Central memory CD8-positive, alpha-beta T cell (primary cell): ENCODE results near the gene TMEM42.
"Not testable (repeated sequence)": the region's sequence is repeated elsewhere in the genome, so short reads cannot be mapped to it uniquely, and the experiment has no call there.

Experiments used
- ATAC-seq: fragments of 150-1000 bp; cut with Tn5 transposase; replicated peaks from 2 replicates; pipeline ENCODE4 v1.10.0; 2022; ENCODE audit warnings: mild to moderate bottlenecking, moderate FRiP score, moderate number of reproducible peaks; ENCODE audit not compliant: poor library complexity, severe bottlenecking; ENCODE audit errors: extremely low read depth
- DNase-seq, 2 donors: peaks; one replicate each; pipeline ENCODE4 v3.0.0; 2021; ENCODE audit warnings: low spot score in 2 of 2
- H3K27ac Mint-ChIP-seq: one replicate; pipeline ENCODE4 v1.8.0; 2022; ENCODE audit warnings: low read depth, mild to moderate bottlenecking, moderate library complexity, mixed read lengths
- H3K27me3 Mint-ChIP-seq: one replicate; pipeline ENCODE4 v1.8.0; 2022; ENCODE audit warnings: mixed read lengths
- H3K36me3 Mint-ChIP-seq: one replicate; pipeline ENCODE4 v1.8.0; 2022; ENCODE audit warnings: mild to moderate bottlenecking, moderate library complexity, mixed read lengths; ENCODE audit not compliant: insufficient read depth
- H3K4me1 Mint-ChIP-seq: one replicate; pipeline ENCODE4 v1.8.0; 2022; ENCODE audit warnings: mixed read lengths
- H3K4me3 Mint-ChIP-seq: one replicate; pipeline ENCODE4 v1.8.0; 2022; ENCODE audit warnings: mild to moderate bottlenecking, moderate library complexity, mixed read lengths
- H3K9me3 Mint-ChIP-seq: one replicate; pipeline ENCODE4 v1.8.0; 2022; ENCODE audit warnings: mixed read lengths

The TMEM42 gene

GRCh38 chr3:44845528-44846520 is 15.9 kb upstream of the TMEM42 start:
- Mint-ChIP-seq H3K27me3 (no peaks in the 10 kb centered on the region), H3K36me3 (peaks cover 5% of the 10 kb centered on the region), H3K9me3 (no peaks in the 10 kb centered on the region), H3K4me3 (no peak overlapping the region), H3K27ac (no peak overlapping the region), H3K4me1 (no peaks in the 10 kb centered on the region)
- DNase-seq (no peak), ATAC-seq (no peak)

GRCh38 chr3:44848634-44849033 is 13.1 kb upstream of the TMEM42 start:
- Mint-ChIP-seq H3K9me3 (no peaks in the 10 kb centered on the region), H3K4me1 (no peaks in the 10 kb centered on the region), H3K4me3 (no peak overlapping the region), H3K27ac (no peak overlapping the region), H3K36me3 (peaks cover 5% of the 10 kb centered on the region), H3K27me3 (no peaks in the 10 kb centered on the region)
- DNase-seq (no peak), ATAC-seq (no peak)

GRCh38 chr3:44856663-44857062 is 5.0 kb upstream of the TMEM42 start:
- not testable (repeated sequence) for H3K9me3 Mint-ChIP-seq, H3K36me3 Mint-ChIP-seq, H3K27ac Mint-ChIP-seq, H3K4me3 Mint-ChIP-seq, ATAC-seq, H3K27me3 Mint-ChIP-seq, DNase-seq, H3K4me1 Mint-ChIP-seq

- no peak for ATAC-seq
- Mint-ChIP-seq H3K27me3 (no peaks in the 10 kb centered on the region), H3K9me3 (no peaks in the 10 kb centered on the region), H3K4me1 (peaks cover 28% of the 10 kb centered on the region), H3K27ac (no peak overlapping the region), H3K36me3 (peaks cover 9% of the 10 kb centered on the region), H3K4me3 (no peak overlapping the region)
- no peak for DNase-seq
These were observed 1.6 kb upstream of the TMEM42 start for GRCh38 chr3:44860117-44860516.

GRCh38 chr3:44862226-44862637 is 520 bp downstream of the TMEM42 start:
- H3K27me3 Mint-ChIP-seq, result no peaks in the 10 kb centered on the region

GRCh38 chr3:44865272-44866035 is 3.7 kb downstream of the TMEM42 start:
- H3K27me3 Mint-ChIP-seq, result no peaks in the 10 kb centered on the region
- peak overlapping the region; percentile 8 for H3K4me3 Mint-ChIP-seq
- peaks cover 12% of the 10 kb centered on the region for H3K36me3 Mint-ChIP-seq
- peaks cover 52% of the 10 kb centered on the region for H3K4me1 Mint-ChIP-seq
- DNase-seq (no peak), ATAC-seq (no peak)
- no peaks in the 10 kb centered on the region for H3K9me3 Mint-ChIP-seq
- peak overlapping the region; percentile 81 for H3K27ac Mint-ChIP-seq

More at GRCh38 chr3:44862226-44862637, 520 bp downstream of the TMEM42 start:
- DNase-seq, result no peak
- H3K4me3 Mint-ChIP-seq, result peak overlapping the region; percentile 82
- peaks cover 49% of the 10 kb centered on the region for H3K4me1 Mint-ChIP-seq
- H3K36me3 Mint-ChIP-seq, result peaks cover 12% of the 10 kb centered on the region
- peak; percentile 27 for ATAC-seq
- H3K9me3 Mint-ChIP-seq, result no peaks in the 10 kb centered on the region
- peak overlapping the region; percentile 92 for H3K27ac Mint-ChIP-seq

GRCh38 chr3:44867421-44868111 is 5.9 kb downstream of the TMEM42 start:
- Mint-ChIP-seq H3K4me1 (peaks cover 48% of the 10 kb centered on the region), H3K4me3 (peak overlapping the region; percentile 27), H3K27ac (peak overlapping the region; percentile 81), H3K27me3 (no peaks in the 10 kb centered on the region), H3K36me3 (peaks cover 7% of the 10 kb centered on the region), H3K9me3 (no peaks in the 10 kb centered on the region)
- DNase-seq, result no peak
- ATAC-seq, result no peak

GRCh38 chr3:44870375-44871061 is 8.8 kb downstream of the TMEM42 start:
- ATAC-seq, result no peak
- peaks cover 3% of the 10 kb centered on the region for H3K36me3 Mint-ChIP-seq
- no peaks in the 10 kb centered on the region for H3K9me3 Mint-ChIP-seq
- no peak overlapping the region for H3K4me3 Mint-ChIP-seq
- H3K4me1 Mint-ChIP-seq, result peaks cover 20% of the 10 kb centered on the region
- no peaks in the 10 kb centered on the region for H3K27me3 Mint-ChIP-seq
- no peak overlapping the region for H3K27ac Mint-ChIP-seq
- DNase-seq, result no peak

GRCh38 chr3:44874308-44874707 is 12.6 kb downstream of the TMEM42 start, which contains the start of gene TGM4:
TGM4 (plus strand) TSS chr3:44874608; CDS start chr3:44874679, 71 bp downstream.
- no peak for ATAC-seq
- H3K4me1 Mint-ChIP-seq, result no peaks in the 10 kb centered on the region
- no peak within 1 kb of the TSS for H3K4me3 Mint-ChIP-seq
- DNase-seq, result no peak
- no peaks in the 10 kb centered on the region for H3K9me3 Mint-ChIP-seq
- H3K27ac Mint-ChIP-seq, result no peak within 1 kb of the TSS
- no peaks in the 10 kb centered on the region for H3K27me3 Mint-ChIP-seq
- no peaks in the 10 kb centered on the region for H3K36me3 Mint-ChIP-seq

- H3K36me3 Mint-ChIP-seq, result no peaks in the 10 kb centered on the region
- H3K4me1 Mint-ChIP-seq, result no peaks in the 10 kb centered on the region
- H3K9me3 Mint-ChIP-seq, result no peaks in the 10 kb centered on the region
- H3K27ac Mint-ChIP-seq, result no peak overlapping the region
- no peaks in the 10 kb centered on the region for H3K27me3 Mint-ChIP-seq
- DNase-seq (no peak), ATAC-seq (no peak)
- H3K4me3 Mint-ChIP-seq, result no peak overlapping the region
These were observed 13.9 kb downstream of the TMEM42 start for GRCh38 chr3:44875596-44875995.

- Mint-ChIP-seq H3K4me3 (no peak overlapping the region), H3K4me1 (no peaks in the 10 kb centered on the region), H3K27me3 (peaks cover 3% of the 10 kb centered on the region), H3K36me3 (no peaks in the 10 kb centered on the region), H3K9me3 (no peaks in the 10 kb centered on the region), H3K27ac (no peak overlapping the region)
- ATAC-seq, result no peak
- DNase-seq, result no peak
These were observed 15.6 kb downstream of the TMEM42 start for GRCh38 chr3:44877333-44877732.

- no peak overlapping the region for H3K27ac Mint-ChIP-seq
- peaks cover 19% of the 10 kb centered on the region for H3K27me3 Mint-ChIP-seq
- ATAC-seq (no peak), DNase-seq (no peak)
- no peaks in the 10 kb centered on the region for H3K9me3 Mint-ChIP-seq
- H3K36me3 Mint-ChIP-seq, result no peaks in the 10 kb centered on the region
- no peak overlapping the region for H3K4me3 Mint-ChIP-seq
- H3K4me1 Mint-ChIP-seq, result no peaks in the 10 kb centered on the region
These were observed 18.6 kb downstream of the TMEM42 start for GRCh38 chr3:44880284-44880683.
